GM12872 (cell line): ENCODE results near the gene PFKFB4.

Experiments
- CTCF ChIP-seq: IDR thresholded peaks from 3 replicates; pipeline ENCODE4 v1.5.1; 2011; ENCODE audit warnings: low read depth, mild to moderate bottlenecking, low read length, moderate library complexity; ENCODE audit not compliant: insufficient read depth

The PFKFB4 gene

GRCh38 chr3:48564667-48565066 lies 8.1 kb upstream of the PFKFB4 start:
- TF ChIP-seq CTCF = no peak

GRCh38 chr3:48564022-48564421 lies 7.4 kb upstream of the PFKFB4 start:
- TF ChIP-seq CTCF = no peak

- TF ChIP-seq CTCF = no peak
Observed at GRCh38 chr3:48563382-48563918, 6.8 kb upstream of the PFKFB4 start, which contains the start of gene UCN2. Gene UCN2 (minus strand): TSS chr3:48563781. CDS start chr3:48563124, 657 bp downstream.

- no peak for TF ChIP-seq CTCF
Observed at GRCh38 chr3:48562367-48563095, 5.9 kb upstream of the PFKFB4 start.

GRCh38 chr3:48561045-48561736 lies 4.6 kb upstream of the PFKFB4 start:
- TF ChIP-seq CTCF = peak; percentile 47

GRCh38 chr3:48560648-48561018 lies 4.0 kb upstream of the PFKFB4 start:
- no peak for TF ChIP-seq CTCF

- no peak for TF ChIP-seq CTCF
Observed at GRCh38 chr3:48558493-48559134, 2.0 kb upstream of the PFKFB4 start.
